Epithelial cell of proximal tubule (primary cell): ENCODE measurements around the gene AMH. TPM values are rescaled to one million over a fixed set of nuclear protein-coding genes. Genes with fewer than 3 reads are reported as not detected.

ENCODE experiments used
- DNase-seq: peaks from one replicate; pipeline ENCODE4 v3.0.0-alpha.2; 2011; ENCODE audit warnings: low read depth
- H3K4me3 ChIP-seq: 2 replicates; pipeline ENCODE4 v1.5.1; 2011; ENCODE audit warnings: low read depth, mild to moderate bottlenecking, low read length
- total RNA-seq: library from RNA; depleted of rRNA; stranded (reverse); fragments of >200 nt; gene quantifications from 2 replicates; pipeline ENCODE4 v1.2.3, GENCODE V29; 2015
- TF ChIP-seq, protein P1 (sequence below): conservative IDR thresholded peaks from 2 replicates; pipeline ENCODE4 v1.5.1; 2012; ENCODE audit warnings: low read depth, mild to moderate bottlenecking, low read length

Gene AMH
- total RNA-seq, 1 donor from 2014 or later: 0.52 TPM

DNA sequence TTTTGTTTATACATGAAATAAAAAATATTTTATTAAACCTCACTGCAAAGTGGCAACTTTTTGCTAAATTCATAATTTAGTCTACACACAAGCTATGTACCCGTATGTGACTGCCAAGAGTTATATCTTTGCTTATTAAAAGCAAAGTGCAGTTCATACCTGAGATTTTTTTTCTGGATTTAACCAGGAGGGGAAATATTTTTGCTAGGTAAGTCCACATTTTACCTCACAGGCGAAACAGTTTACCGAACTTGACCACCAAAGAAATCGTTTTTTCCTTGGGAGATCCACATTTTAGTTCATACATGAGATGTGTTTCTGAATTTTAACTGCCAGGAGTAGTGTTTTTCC is 19.3 kb downstream of the AMH start:
- TF ChIP-seq, protein P1, sequence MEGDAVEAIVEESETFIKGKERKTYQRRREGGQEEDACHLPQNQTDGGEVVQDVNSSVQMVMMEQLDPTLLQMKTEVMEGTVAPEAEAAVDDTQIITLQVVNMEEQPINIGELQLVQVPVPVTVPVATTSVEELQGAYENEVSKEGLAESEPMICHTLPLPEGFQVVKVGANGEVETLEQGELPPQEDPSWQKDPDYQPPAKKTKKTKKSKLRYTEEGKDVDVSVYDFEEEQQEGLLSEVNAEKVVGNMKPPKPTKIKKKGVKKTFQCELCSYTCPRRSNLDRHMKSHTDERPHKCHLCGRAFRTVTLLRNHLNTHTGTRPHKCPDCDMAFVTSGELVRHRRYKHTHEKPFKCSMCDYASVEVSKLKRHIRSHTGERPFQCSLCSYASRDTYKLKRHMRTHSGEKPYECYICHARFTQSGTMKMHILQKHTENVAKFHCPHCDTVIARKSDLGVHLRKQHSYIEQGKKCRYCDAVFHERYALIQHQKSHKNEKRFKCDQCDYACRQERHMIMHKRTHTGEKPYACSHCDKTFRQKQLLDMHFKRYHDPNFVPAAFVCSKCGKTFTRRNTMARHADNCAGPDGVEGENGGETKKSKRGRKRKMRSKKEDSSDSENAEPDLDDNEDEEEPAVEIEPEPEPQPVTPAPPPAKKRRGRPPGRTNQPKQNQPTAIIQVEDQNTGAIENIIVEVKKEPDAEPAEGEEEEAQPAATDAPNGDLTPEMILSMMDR: no peak
- peak overlapping the region; percentile 74 for H3K4me3 ChIP-seq
- no peak for DNase-seq

DNA sequence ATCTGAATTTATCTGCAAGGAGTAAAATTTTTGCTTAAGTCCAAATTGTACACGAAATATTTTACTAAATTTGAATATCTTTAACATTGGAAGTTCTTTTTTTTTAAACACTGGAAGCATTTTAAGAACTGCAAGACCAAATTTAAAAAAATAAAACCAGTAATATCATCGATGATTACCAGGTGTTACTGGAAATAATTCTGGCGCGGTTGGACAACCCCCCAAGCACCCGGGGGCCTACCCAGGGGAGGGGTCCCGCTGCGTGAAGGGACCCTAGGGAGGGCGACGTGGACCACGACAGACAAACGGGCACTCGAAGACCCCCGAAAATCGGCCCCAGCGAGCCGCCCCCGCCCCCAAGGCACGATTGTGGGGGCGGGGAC is 19.7 kb downstream of the AMH start:
- no peak for DNase-seq
- TF ChIP-seq, protein P1: no peak
- peak overlapping the region; percentile 74 for H3K4me3 ChIP-seq

DNA sequence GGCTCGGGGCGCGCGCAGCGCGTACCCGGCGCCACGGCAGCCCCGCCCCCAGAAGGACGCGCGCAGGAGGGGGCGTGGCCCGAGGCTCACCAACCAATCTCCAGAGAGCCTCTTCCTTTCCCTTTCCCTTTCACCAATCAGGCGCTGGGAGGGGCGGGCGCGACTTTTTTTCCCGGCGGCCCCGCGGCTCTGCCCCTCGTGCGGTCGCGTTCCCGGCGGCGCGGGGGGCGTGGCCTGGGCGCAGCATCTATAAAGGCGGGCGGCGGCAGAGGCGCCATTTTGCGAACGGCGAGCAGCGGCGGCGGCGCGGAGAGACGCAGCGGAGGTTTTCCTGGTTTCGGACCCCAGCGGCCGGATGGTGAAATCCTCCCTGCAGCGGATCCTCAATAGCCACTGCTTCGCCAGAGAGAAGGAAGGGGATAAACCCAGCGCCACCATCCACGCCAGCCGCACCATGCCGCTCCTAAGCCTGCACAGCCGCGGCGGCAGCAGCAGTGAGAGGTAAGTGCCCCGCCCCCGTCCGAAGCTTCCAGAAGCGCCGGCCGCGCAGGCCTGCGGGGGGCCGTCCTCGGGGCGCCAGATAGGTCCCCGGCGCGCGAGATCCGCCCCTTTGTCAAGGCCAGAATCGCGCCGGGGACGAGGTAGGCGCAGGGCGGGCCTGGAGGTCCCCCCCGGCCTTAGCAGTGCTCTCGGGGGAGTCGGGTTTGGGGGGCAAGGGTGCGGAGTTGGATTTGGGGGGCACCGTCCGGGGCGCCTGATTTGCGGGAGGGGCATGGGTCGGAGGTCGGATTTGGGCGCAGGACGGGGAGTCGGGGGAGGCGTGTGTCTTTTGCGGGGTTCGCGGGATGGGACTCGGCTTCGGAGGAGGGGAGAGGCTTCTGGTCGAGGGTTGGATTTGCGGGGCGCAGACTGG is 20.4 kb downstream of the AMH start:
- peak overlapping the region; percentile 99 for H3K4me3 ChIP-seq
- TF ChIP-seq, protein P1: no peak
- peak; percentile 41 for DNase-seq

DNA sequence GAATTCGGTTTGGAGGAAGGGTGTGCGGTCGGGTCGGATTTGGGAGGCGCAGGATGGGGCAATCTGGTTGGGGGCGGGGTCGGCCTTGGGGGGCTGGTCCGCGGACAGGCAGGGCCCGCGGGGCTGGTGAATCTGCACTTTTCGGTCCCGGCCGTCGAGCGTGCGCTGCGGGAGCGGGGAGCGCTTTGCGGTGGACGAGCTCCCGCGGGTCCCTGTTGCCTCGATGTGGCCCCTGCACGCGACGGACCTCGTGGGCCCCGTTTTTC is 21.0 kb downstream of the AMH start:
- no peak for DNase-seq
- TF ChIP-seq, protein P1: no peak
- peak overlapping the region; percentile 99 for H3K4me3 ChIP-seq

DNA sequence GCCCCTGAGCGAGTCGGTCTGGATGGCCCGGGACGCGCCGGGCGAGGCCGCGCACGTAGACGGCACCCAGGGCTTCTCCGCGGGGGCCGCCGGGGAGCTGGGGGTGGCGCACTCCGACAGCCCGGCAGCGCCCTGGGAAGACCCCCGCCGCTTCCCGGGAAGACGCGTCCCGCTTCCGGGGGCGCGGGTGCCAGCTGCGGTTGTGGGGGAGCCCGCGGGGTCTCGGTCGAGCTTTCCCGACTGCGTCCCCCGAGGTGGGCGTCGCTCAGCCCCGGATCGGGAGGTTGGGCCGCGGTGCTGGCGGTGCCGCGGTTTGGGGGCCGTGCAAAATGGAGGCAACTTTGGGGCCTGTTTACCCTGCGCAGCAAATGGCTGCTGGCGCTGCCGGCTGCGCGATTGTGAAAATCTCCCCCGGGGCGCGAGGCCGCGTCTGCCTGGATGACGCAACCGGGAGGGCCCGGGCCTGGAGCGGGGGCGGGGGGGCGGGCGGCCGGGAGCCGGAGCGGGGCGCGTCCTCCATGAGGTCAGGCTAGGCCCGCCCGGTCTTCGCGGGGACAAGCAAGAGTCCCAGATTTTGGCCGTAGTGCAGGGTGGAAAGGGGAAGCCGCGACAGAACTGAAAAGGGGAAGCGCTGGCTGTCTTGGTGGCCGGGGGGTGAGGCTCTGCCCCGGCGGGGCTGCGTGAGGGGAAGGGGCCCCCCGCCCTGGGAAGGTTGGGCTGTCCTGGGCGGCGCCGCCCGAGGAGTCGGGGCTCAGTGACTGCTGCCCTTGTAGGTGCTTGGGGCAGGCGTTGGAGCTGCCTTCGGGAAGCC is 21.5 kb downstream of the AMH start:
- no peak for DNase-seq
- peak overlapping the region; percentile 99 for H3K4me3 ChIP-seq
- TF ChIP-seq, protein P1: no peak

DNA sequence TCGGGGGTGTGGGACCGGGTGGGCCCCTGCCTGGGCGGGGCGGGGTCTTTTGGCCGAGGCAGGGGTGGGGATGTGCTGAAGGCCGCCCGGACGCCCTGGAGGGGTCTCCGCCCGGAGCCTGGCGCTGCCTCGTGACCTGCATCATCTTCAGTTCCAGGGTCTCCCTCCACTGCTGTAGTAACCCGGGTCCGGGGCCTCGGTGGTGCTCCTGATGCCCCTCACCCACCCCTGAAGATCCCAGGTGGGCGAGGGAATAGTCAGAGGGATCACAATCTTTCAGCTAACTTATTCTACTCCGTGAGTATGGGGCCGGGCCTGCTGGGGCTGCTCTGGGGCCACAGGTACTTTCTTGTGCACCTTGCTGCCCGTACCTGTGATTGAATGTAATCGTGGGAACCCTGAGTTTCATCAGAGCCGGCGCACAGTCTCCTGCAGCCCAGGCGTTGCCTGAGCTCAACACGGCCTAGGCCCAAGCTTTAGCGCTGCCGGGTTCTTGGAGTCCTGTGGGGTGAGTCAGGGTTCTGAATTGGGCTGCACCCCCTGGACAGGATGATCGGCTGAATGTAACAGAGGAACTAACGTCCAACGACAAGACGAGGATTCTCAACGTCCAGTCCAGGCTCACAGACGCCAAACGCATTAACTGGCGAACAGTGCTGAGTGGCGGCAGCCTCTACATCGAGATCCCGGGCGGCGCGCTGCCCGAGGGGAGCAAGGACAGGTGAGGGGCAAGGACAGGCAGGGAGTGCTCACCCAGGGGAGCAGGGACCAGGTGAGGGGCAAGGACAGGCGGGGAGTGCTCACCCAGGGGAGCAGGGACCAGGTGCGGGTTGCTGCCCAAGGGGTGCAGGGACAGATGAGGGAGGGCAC is 22.3 kb downstream of the AMH start:
- TF ChIP-seq, protein P1: no peak
- DNase-seq: no peak
- peak overlapping the region; percentile 99 for H3K4me3 ChIP-seq
